Thymus (tissue), 11 donors: ENCODE results near the gene TLR6. TPM values are rescaled to one million over a fixed set of nuclear protein-coding genes. Genes with fewer than 3 reads are reported as not detected.

Experiments
- DNase-seq, 9 donors: peaks; one replicate each; pipeline ENCODE4 v3.0.0-alpha.2; 2013; ENCODE audit warnings: low spot score in 9 of 9, low read depth in 6 of 9, missing footprints in 1 of 9
- H3K27ac ChIP-seq, 2 donors: one replicate each; pipeline ENCODE4 v1.5.1; 2013; ENCODE audit warnings: control low read depth in 1 of 2, low read depth in 1 of 2, low read length in 1 of 2, mild to moderate bottlenecking in 1 of 2, moderate library complexity in 1 of 2
- H3K27me3 ChIP-seq, 2 donors: one replicate each; pipeline ENCODE4 v1.5.1; 2013; ENCODE audit warnings: low read length in 1 of 2; ENCODE audit not compliant: control insufficient read depth in 2 of 2, insufficient read depth in 1 of 2
- H3K36me3 ChIP-seq, 2 donors: one replicate each; pipeline ENCODE4 v1.5.1; 2013; ENCODE audit warnings: low read length in 1 of 2, mild to moderate bottlenecking in 1 of 2, moderate library complexity in 1 of 2; ENCODE audit not compliant: control insufficient read depth in 2 of 2, insufficient read depth in 2 of 2
- H3K4me1 ChIP-seq, 2 donors: one replicate each; pipeline ENCODE4 v1.5.1; 2013; ENCODE audit warnings: low read length in 2 of 2; ENCODE audit not compliant: control insufficient read depth in 2 of 2, insufficient read depth in 2 of 2
- H3K4me3 ChIP-seq, 2 donors: one replicate each; pipeline ENCODE4 v1.5.1; 2013; ENCODE audit warnings: low read length in 2 of 2, control low read depth in 1 of 2, mild to moderate bottlenecking in 1 of 2
- H3K9me3 ChIP-seq, 2 donors: one replicate each; pipeline ENCODE4 v1.5.1; 2013; ENCODE audit warnings: low read length in 1 of 2, mild to moderate bottlenecking in 1 of 2; ENCODE audit not compliant: control insufficient read depth in 2 of 2, insufficient read depth in 1 of 2
- WGBS: extraction: QIAGEN DNeasy Blood & Tissue Kit; methylation state at CpG from one replicate; pipeline ENCODE4 v1.1.7; 2013; 5-methylcytosine and 5-hydroxymethylcytosine counted together
- polyA plus RNA-seq: library from polyadenylated mRNA; stranded (reverse); fragments of 200-250 nt; gene quantifications from one replicate; pipeline ENCODE4 v1.2.3, GENCODE V29; 2013
- total RNA-seq: library from RNA; stranded (reverse); fragments of 120-200 nt; gene quantifications from one replicate; pipeline ENCODE4 v1.2.4, GENCODE V29; 2013
- donor health status: healthy.

TLR6 gene
- total and polyA plus RNA-seq, 2 donors, result 1.6 to 2.5 TPM

- peaks cover 0 to 7% of the 10 kb centered on the region in 2 donors for H3K4me1 ChIP-seq
- H3K27ac ChIP-seq, result peak within 1 kb of the TSS; percentile 63 to 67
- peak; percentile 27 to 87 (median 57) for DNase-seq
- 46% methylated on average over 7 of the region's 7 CpGs for WGBS
- H3K27me3 ChIP-seq, result no peaks in the 10 kb centered on the region
- H3K36me3 ChIP-seq, result peaks cover 4 to 7% of the 10 kb centered on the region in 2 donors
- peaks cover 2 to 21% of the 10 kb centered on the region in 2 donors for H3K9me3 ChIP-seq
- H3K4me3 ChIP-seq, result peak within 1 kb of the TSS; percentile 29 to 53
Measured at GRCh38 chr4:38804654-38805295, 51.8 kb downstream of the TLR6 start, which contains the start of gene TLR1. Gene TLR1, minus strand, starts transcription at chr4:38804791. Its CDS starts 5,960 bp downstream, at chr4:38798831.

GRCh38 chr4:38803833-38804653, 52.6 kb downstream of the TLR6 start:
- H3K36me3 ChIP-seq, result peaks cover 4 to 7% of the 10 kb centered on the region in 2 donors
- no peaks in the 10 kb centered on the region for H3K27me3 ChIP-seq
- peak overlapping the region; percentile 29 to 53 for H3K4me3 ChIP-seq
- 17% methylated on average over 6 of the region's 6 CpGs for WGBS
- peak overlapping the region; percentile 60 to 67 for H3K27ac ChIP-seq
- peaks cover 0 to 7% of the 10 kb centered on the region in 2 donors for H3K4me1 ChIP-seq
- DNase-seq, result peak in 3 of 9 donors; percentile 26 to 53 (median 34)
- H3K9me3 ChIP-seq, result peaks cover 2 to 21% of the 10 kb centered on the region in 2 donors

- Histone ChIP-seq H3K4me1 (peaks cover 0 to 7% of the 10 kb centered on the region in 2 donors), H3K36me3 (peaks cover 4 to 9% of the 10 kb centered on the region in 2 donors), H3K4me3 (no peak overlapping the region), H3K27me3 (no peaks in the 10 kb centered on the region), H3K9me3 (peaks cover 2 to 21% of the 10 kb centered on the region in 2 donors), H3K27ac (no peak overlapping the region)
- peak in 1 of 9 donors; percentile 34 for DNase-seq
- 97% methylated on average over 15 of the region's 15 CpGs for WGBS
Measured at GRCh38 chr4:38802561-38803355, 53.9 kb downstream of the TLR6 start.

GRCh38 chr4:38800961-38801450, 55.6 kb downstream of the TLR6 start:
- no peaks in the 10 kb centered on the region for H3K27me3 ChIP-seq
- no peak overlapping the region for H3K4me3 ChIP-seq
- whole genome bisulfite sequencing, result 96% methylated on average over 3 of the region's 3 CpGs
- peaks cover 2 to 21% of the 10 kb centered on the region in 2 donors for H3K9me3 ChIP-seq
- H3K36me3 ChIP-seq, result peaks cover 4 to 11% of the 10 kb centered on the region in 2 donors
- DNase-seq, result no peak
- no peak overlapping the region for H3K27ac ChIP-seq
- peaks cover 0 to 7% of the 10 kb centered on the region in 2 donors for H3K4me1 ChIP-seq

- peaks cover 2 to 21% of the 10 kb centered on the region in 2 donors for H3K9me3 ChIP-seq
- H3K4me1 ChIP-seq, result peaks cover 0 to under 1% of the 10 kb centered on the region in 2 donors
- H3K36me3 ChIP-seq, result peaks cover 4 to 11% of the 10 kb centered on the region in 2 donors
- no peak for DNase-seq
- 97% methylated on average over 2 of the region's 2 CpGs for WGBS
- H3K4me3 ChIP-seq, result no peak overlapping the region
- no peaks in the 10 kb centered on the region for H3K27me3 ChIP-seq
- H3K27ac ChIP-seq, result no peak overlapping the region
Measured at GRCh38 chr4:38800366-38800765, 56.3 kb downstream of the TLR6 start.

- no peaks in the 10 kb centered on the region for H3K9me3 ChIP-seq
- H3K27me3 ChIP-seq, result no peaks in the 10 kb centered on the region
- H3K4me3 ChIP-seq, result no peak overlapping the region
- WGBS, result 96% methylated on average over 3 of the region's 3 CpGs
- peaks cover 0 to 8% of the 10 kb centered on the region in 2 donors for H3K36me3 ChIP-seq
- H3K4me1 ChIP-seq, result no peaks in the 10 kb centered on the region
- no peak overlapping the region for H3K27ac ChIP-seq
- DNase-seq, result no peak
Measured at GRCh38 chr4:38795087-38795486, 61.5 kb downstream of the TLR6 start.

GRCh38 chr4:38794051-38794450, 62.6 kb downstream of the TLR6 start:
- Histone ChIP-seq H3K4me3 (no peak overlapping the region), H3K36me3 (peaks cover 0 to 4% of the 10 kb centered on the region in 2 donors), H3K4me1 (no peaks in the 10 kb centered on the region), H3K9me3 (peaks cover 0 to 3% of the 10 kb centered on the region in 2 donors), H3K27ac (no peak overlapping the region), H3K27me3 (no peaks in the 10 kb centered on the region)
- WGBS, result 93% methylated on average over 2 of the region's 2 CpGs
- DNase-seq, result no peak

GRCh38 chr4:38791010-38791409, 65.6 kb downstream of the TLR6 start:
- Histone ChIP-seq H3K27ac (no peak overlapping the region), H3K9me3 (peaks cover 0 to 3% of the 10 kb centered on the region in 2 donors), H3K4me1 (no peaks in the 10 kb centered on the region), H3K4me3 (no peak overlapping the region), H3K27me3 (no peaks in the 10 kb centered on the region), H3K36me3 (no peaks in the 10 kb centered on the region)
- 78% methylated on average over 2 of the region's 2 CpGs for WGBS
- DNase-seq, result no peak
